ENCODE measurements around the gene TLDC2.
"Not testable (repeated sequence)": the region's sequence is repeated elsewhere in the genome, so short reads cannot be mapped to it uniquely, and the experiment has no call there.

TLDC2 gene

GRCh38 chr20:36871640-36872570 is 4.0 kb upstream of the TLDC2 start:
- no peak for DNase-seq

GRCh38 chr20:36872852-36873251 is 3.1 kb upstream of the TLDC2 start:
- no peak for DNase-seq

GRCh38 chr20:36873498-36874189 is 2.3 kb upstream of the TLDC2 start:
- DNase-seq: no peak

- peak in 1 of 2 donors; percentile 10 for DNase-seq
These were observed 845 bp upstream of the TLDC2 start for GRCh38 chr20:36875093-36875492.

GRCh38 chr20:36876473-36876833 is 515 bp downstream of the TLDC2 start:
- no peak for DNase-seq

- DNase-seq: no peak
These were observed 3.0 kb downstream of the TLDC2 start for GRCh38 chr20:36878941-36879340.

- DNase-seq: no peak
These were observed 4.9 kb downstream of the TLDC2 start for GRCh38 chr20:36880741-36881250.

- DNase-seq: no peak
These were observed 5.4 kb downstream of the TLDC2 start for GRCh38 chr20:36881331-36881730.

GRCh38 chr20:36881888-36882287 is 6.0 kb downstream of the TLDC2 start:
- DNase-seq: no peak

GRCh38 chr20:36883977-36884535 is 8.1 kb downstream of the TLDC2 start:
- peak in 1 of 2 donors; percentile 12 for DNase-seq

- no peak for DNase-seq
These were observed 9.4 kb downstream of the TLDC2 start for GRCh38 chr20:36885356-36885755.

GRCh38 chr20:36886859-36887751 is 11.2 kb downstream of the TLDC2 start:
- DNase-seq: peak; percentile 32 to 68

- DNase-seq: no peak
These were observed 11.8 kb downstream of the TLDC2 start for GRCh38 chr20:36887752-36888090.

GRCh38 chr20:36888880-36889516 is 13.1 kb downstream of the TLDC2 start:
- no peak for DNase-seq

GRCh38 chr20:36890586-36890985 is 14.6 kb downstream of the TLDC2 start:
- DNase-seq: no peak

GRCh38 chr20:36891211-36891610 is 15.3 kb downstream of the TLDC2 start:
- DNase-seq: no peak

- no peak for DNase-seq
These were observed 17.9 kb downstream of the TLDC2 start for GRCh38 chr20:36893801-36894200.

- DNase-seq: no peak
These were observed 19.1 kb downstream of the TLDC2 start for GRCh38 chr20:36895036-36895435.

- DNase-seq: no peak
These were observed 28.8 kb downstream of the TLDC2 start for GRCh38 chr20:36904690-36905089.

GRCh38 chr20:36905566-36905965 is 29.6 kb downstream of the TLDC2 start:
- DNase-seq: not testable (repeated sequence)

GRCh38 chr20:36906086-36906485 is 30.1 kb downstream of the TLDC2 start:
- DNase-seq: not testable (repeated sequence)

GRCh38 chr20:36908603-36909002 is 32.7 kb downstream of the TLDC2 start:
- no peak for DNase-seq
